Breast epithelium (tissue), 3 donors: ENCODE data around the gene ASCC2.

Experiments
- POLR2A ChIP-seq: fragments of 450-650 bp; IDR thresholded peaks from one replicate; pipeline ENCODE4 v1.6.1; 2016; ENCODE audit warnings: antibody characterized with exemption, mild to moderate bottlenecking, moderate library complexity
- POLR2AphosphoS5 ChIP-seq, 3 donors: sonication (generic); formaldehyde crosslinking; IDR thresholded peaks; one replicate each; pipeline ENCODE4 v1.6.1; 2017; ENCODE audit warnings: antibody characterized with exemption in 3 of 3
- TF ChIP-seq, protein P1 (sequence below), 3 donors: fragments of 450-650 bp; IDR thresholded peaks; one replicate each; pipeline ENCODE4 v1.5.1; 2016 to 2017; ENCODE audit warnings: antibody characterized with exemption in 3 of 3, mild to moderate bottlenecking in 3 of 3, moderate library complexity in 3 of 3

DNA sequence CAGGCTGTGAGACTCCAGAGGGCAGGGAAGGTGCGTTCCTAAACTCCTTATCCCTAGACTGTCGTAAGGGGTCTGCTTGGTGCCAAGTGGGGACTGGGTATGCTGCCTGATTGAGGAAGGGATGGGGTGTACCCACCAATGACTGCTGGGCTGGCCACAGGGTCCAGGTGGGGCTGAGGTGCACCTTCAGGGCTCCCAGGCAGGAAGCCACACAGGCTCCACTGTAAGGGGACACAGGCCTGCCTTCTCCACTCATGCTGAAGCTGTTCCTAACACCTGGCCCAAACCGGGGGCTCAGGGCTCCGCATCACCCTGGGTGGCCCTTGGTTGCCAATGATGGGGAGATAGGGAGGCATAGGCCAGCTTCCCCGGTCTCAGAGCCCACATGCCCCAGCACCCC lies 97.9 kb downstream of the ASCC2 start:
- no peak for TF ChIP-seq POLR2A
- TF ChIP-seq, protein P1, sequence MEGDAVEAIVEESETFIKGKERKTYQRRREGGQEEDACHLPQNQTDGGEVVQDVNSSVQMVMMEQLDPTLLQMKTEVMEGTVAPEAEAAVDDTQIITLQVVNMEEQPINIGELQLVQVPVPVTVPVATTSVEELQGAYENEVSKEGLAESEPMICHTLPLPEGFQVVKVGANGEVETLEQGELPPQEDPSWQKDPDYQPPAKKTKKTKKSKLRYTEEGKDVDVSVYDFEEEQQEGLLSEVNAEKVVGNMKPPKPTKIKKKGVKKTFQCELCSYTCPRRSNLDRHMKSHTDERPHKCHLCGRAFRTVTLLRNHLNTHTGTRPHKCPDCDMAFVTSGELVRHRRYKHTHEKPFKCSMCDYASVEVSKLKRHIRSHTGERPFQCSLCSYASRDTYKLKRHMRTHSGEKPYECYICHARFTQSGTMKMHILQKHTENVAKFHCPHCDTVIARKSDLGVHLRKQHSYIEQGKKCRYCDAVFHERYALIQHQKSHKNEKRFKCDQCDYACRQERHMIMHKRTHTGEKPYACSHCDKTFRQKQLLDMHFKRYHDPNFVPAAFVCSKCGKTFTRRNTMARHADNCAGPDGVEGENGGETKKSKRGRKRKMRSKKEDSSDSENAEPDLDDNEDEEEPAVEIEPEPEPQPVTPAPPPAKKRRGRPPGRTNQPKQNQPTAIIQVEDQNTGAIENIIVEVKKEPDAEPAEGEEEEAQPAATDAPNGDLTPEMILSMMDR (IDR thresholded peaks at IDR 0.05): no peak
- no peak for TF ChIP-seq POLR2AphosphoS5 (IDR thresholded peaks at IDR 0.05)
